22Rv1 (cell line): ENCODE data around the gene WDR64.

Source experiments
- ZFX ChIP-seq: fragments of 450-650 bp; IDR thresholded peaks from 2 replicates; pipeline ENCODE4 v1.6.1; 2017; ENCODE audit warnings: antibody characterized with exemption, borderline replicate concordance
- TF ChIP-seq, protein P1 (sequence below): fragments of 450-650 bp; IDR thresholded peaks from 2 replicates; pipeline ENCODE4 v1.5.1; 2017; ENCODE audit warnings: mild to moderate bottlenecking

DNA sequence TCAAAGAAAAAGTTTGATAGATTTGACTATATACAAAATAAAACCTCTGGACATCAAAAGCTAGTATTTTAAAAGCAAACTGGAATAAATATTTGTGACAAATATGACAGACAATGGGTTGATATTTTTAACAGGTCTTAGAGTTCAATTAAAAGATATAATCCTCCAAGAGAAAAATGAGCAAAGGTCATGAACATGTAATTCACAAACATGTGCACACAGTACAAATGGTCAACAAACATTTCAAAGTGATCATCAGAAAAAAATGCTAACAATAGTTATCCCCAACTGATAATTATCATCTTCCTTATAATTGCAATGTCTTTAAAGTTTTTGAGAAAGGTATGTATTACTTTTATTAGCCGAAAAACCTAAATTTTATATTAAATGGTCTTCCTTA is 32.0 kb downstream of the WDR64 start:
- TF ChIP-seq, protein P1, sequence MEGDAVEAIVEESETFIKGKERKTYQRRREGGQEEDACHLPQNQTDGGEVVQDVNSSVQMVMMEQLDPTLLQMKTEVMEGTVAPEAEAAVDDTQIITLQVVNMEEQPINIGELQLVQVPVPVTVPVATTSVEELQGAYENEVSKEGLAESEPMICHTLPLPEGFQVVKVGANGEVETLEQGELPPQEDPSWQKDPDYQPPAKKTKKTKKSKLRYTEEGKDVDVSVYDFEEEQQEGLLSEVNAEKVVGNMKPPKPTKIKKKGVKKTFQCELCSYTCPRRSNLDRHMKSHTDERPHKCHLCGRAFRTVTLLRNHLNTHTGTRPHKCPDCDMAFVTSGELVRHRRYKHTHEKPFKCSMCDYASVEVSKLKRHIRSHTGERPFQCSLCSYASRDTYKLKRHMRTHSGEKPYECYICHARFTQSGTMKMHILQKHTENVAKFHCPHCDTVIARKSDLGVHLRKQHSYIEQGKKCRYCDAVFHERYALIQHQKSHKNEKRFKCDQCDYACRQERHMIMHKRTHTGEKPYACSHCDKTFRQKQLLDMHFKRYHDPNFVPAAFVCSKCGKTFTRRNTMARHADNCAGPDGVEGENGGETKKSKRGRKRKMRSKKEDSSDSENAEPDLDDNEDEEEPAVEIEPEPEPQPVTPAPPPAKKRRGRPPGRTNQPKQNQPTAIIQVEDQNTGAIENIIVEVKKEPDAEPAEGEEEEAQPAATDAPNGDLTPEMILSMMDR: no peak
- TF ChIP-seq ZFX: no peak
